Hematopoietic multipotent progenitor cell treated with erythropoietin and hydrocortisone succinate and interleukin-3 and kit ligand, for 17 days (in vitro differentiated cells): Measurements from ENCODE around the gene STEEP1.
A peak's percentile ranks its signal among the peaks of the same experiment; 100 is the strongest.
"Not testable (repeated sequence)": the region's sequence is repeated elsewhere in the genome, so short reads cannot be mapped to it uniquely, and the experiment has no call there.

Source experiments
- DNase-seq: peaks from one replicate; pipeline ENCODE4 v3.0.0-alpha.2; 2015; ENCODE audit warnings: low spot score

STEEP1 gene

GRCh38 chrX:119529345-119530276, 35.6 kb downstream of the STEEP1 start:
- DNase-seq, result no peak

GRCh38 chrX:119523664-119524184, 41.5 kb downstream of the STEEP1 start:
- no peak for DNase-seq

- no peak for DNase-seq
These were observed 44.0 kb downstream of the STEEP1 start for GRCh38 chrX:119521246-119521645.

- no peak for DNase-seq
These were observed 46.8 kb downstream of the STEEP1 start for GRCh38 chrX:119518371-119518770.

GRCh38 chrX:119516157-119516702, 49.0 kb downstream of the STEEP1 start:
- DNase-seq, result peak; percentile 78

- DNase-seq, result peak; percentile 37
These were observed 52.9 kb downstream of the STEEP1 start for GRCh38 chrX:119512146-119512800.

GRCh38 chrX:119507206-119507605, 58.0 kb downstream of the STEEP1 start:
- DNase-seq, result no peak

GRCh38 chrX:119505945-119506344, 59.3 kb downstream of the STEEP1 start:
- DNase-seq, result no peak

GRCh38 chrX:119505145-119505544, 60.1 kb downstream of the STEEP1 start:
- not testable (repeated sequence) for DNase-seq

GRCh38 chrX:119503484-119503861, 61.7 kb downstream of the STEEP1 start:
- DNase-seq, result no peak

- DNase-seq, result no peak
These were observed 62.3 kb downstream of the STEEP1 start for GRCh38 chrX:119502727-119503483.

- DNase-seq, result no peak
These were observed 63.6 kb downstream of the STEEP1 start for GRCh38 chrX:119501511-119502148.

- no peak for DNase-seq
These were observed 65.0 kb downstream of the STEEP1 start for GRCh38 chrX:119500061-119500800.

- DNase-seq, result no peak
These were observed 68.0 kb downstream of the STEEP1 start for GRCh38 chrX:119497185-119497584.

- no peak for DNase-seq
These were observed 69.2 kb downstream of the STEEP1 start for GRCh38 chrX:119495734-119496726.

GRCh38 chrX:119493851-119494495, 71.2 kb downstream of the STEEP1 start:
- not testable (repeated sequence) for DNase-seq

- DNase-seq, result no peak
These were observed 72.7 kb downstream of the STEEP1 start for GRCh38 chrX:119492463-119492862.

- no peak for DNase-seq
These were observed 75.8 kb downstream of the STEEP1 start for GRCh38 chrX:119489212-119490074.
